Osteocyte (in vitro differentiated cells): ENCODE data around the gene P4HTM. TPM values are rescaled to one million over a fixed set of nuclear protein-coding genes. Genes with fewer than 3 reads are reported as not detected.

Experiments
- DNase-seq: peaks from one replicate; pipeline ENCODE4 v3.0.0; 2021; ENCODE audit warnings: mixed read lengths; ENCODE audit not compliant: unreplicated experiment; ENCODE audit errors: extremely low spot score
- H3K27ac Mint-ChIP-seq: one replicate; pipeline ENCODE4 v1.8.0; 2021; ENCODE audit warnings: mild to moderate bottlenecking, mixed read lengths; ENCODE audit not compliant: unreplicated experiment
- H3K27me3 Mint-ChIP-seq: one replicate; pipeline ENCODE4 v1.8.0; 2021; ENCODE audit warnings: mixed read lengths; ENCODE audit not compliant: unreplicated experiment
- H3K36me3 Mint-ChIP-seq: one replicate; pipeline ENCODE4 v1.8.0; 2021; ENCODE audit warnings: mixed read lengths; ENCODE audit not compliant: unreplicated experiment
- H3K4me1 Mint-ChIP-seq: one replicate; pipeline ENCODE4 v1.8.0; 2021; ENCODE audit warnings: mixed read lengths; ENCODE audit not compliant: unreplicated experiment
- H3K4me3 Mint-ChIP-seq: one replicate; pipeline ENCODE4 v1.8.0; 2021; ENCODE audit warnings: mild to moderate bottlenecking, moderate library complexity, mixed read lengths; ENCODE audit not compliant: unreplicated experiment
- H3K9me3 Mint-ChIP-seq: one replicate; pipeline ENCODE4 v1.8.0; 2021; ENCODE audit warnings: mixed read lengths; ENCODE audit not compliant: unreplicated experiment
- CTCF ChIP-seq: fragments of 200-600 bp; sonication (generic); IDR thresholded peaks from 2 replicates; pipeline ENCODE4 v1.5.0; 2021; ENCODE audit warnings: antibody characterized with exemption, mild to moderate bottlenecking, moderate library complexity
- total RNA-seq: library from RNA; stranded (reverse); gene quantifications from 2 replicates; pipeline ENCODE4 v1.2.1, GENCODE V29; 2021

The P4HTM gene
- total RNA-seq, 1 donor from 2014 or later = 35.6 TPM

- Mint-ChIP-seq H3K4me3 (no peak overlapping the region), H3K4me1 (peaks cover 5% of the 10 kb centered on the region), H3K27me3 (no peaks in the 10 kb centered on the region), H3K27ac (no peak overlapping the region), H3K9me3 (no peaks in the 10 kb centered on the region), H3K36me3 (peaks cover 53% of the 10 kb centered on the region)
- no peak for TF ChIP-seq CTCF
- no peak for DNase-seq
Observed at GRCh38 chr3:48970586-48970985, 19.5 kb upstream of the P4HTM start.

DNA sequence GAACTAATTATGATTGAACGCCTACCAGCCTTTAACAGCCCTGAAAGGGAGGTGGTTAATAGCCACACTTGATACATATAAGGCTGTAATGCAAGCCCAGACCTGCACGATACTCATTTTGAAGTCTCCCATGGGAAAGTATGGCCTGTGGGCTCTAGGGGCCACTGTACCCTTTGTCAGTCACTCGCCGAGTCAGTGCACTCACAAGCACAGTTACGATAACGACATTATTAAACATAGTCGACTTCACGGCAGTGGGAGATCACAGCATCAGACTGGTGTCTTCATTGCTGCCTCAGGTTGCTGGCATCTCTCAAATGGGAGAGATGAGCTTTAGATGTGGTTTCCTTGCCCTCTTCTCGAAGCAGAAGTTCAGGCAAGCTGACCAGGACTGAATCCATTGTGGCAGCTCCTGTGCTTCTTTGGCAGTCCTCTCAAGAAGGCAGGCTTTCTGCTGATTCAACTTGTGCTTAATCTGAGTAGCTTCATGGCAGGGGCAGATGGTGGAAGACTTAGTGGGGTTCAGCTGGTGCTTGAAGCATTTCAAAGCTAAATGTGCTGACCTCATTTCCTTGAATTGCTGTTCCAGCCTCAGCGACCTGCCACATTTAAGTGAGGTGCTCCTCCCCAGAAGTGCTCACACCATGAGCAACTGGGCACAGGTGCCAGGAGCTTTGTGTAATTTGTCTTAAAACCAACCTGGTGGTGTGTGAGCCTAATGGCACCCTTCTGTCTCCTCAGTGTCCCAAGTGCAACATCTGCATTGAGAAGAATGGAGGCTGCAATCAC is 15.8 kb upstream of the P4HTM start:
- no peak for TF ChIP-seq CTCF
- H3K27ac Mint-ChIP-seq = no peak overlapping the region
- DNase-seq = no peak
- no peaks in the 10 kb centered on the region for H3K27me3 Mint-ChIP-seq
- H3K4me3 Mint-ChIP-seq = no peak overlapping the region
- H3K4me1 Mint-ChIP-seq = no peaks in the 10 kb centered on the region
- H3K36me3 Mint-ChIP-seq = peaks cover 52% of the 10 kb centered on the region
- H3K9me3 Mint-ChIP-seq = no peaks in the 10 kb centered on the region

DNA sequence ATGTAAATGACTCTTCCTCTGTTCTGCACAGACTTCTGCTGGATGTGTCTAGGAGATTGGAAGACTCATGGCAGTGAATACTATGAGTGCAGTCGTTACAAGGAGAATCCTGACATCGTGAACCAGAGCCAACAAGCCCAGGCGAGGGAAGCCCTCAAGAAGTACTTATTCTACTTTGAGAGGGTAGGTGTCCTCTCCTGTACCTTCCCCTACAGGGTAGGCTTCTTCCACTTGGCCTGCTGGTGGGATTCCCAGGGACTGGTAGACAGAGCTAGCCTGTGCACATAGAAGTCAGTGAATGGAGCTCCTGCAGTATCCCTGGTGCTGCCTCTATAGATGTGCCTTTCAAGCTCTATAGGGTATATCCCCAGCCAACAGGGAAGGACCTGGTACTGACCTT is 10.6 kb upstream of the P4HTM start:
- no peak for DNase-seq
- Mint-ChIP-seq H3K27ac (no peak overlapping the region), H3K9me3 (no peaks in the 10 kb centered on the region), H3K4me3 (no peak overlapping the region), H3K27me3 (no peaks in the 10 kb centered on the region), H3K4me1 (no peaks in the 10 kb centered on the region), H3K36me3 (peaks cover 51% of the 10 kb centered on the region)
- no peak for TF ChIP-seq CTCF

- H3K36me3 Mint-ChIP-seq = peaks cover 45% of the 10 kb centered on the region
- no peak overlapping the region for H3K4me3 Mint-ChIP-seq
- DNase-seq = no peak
- no peak for TF ChIP-seq CTCF
- H3K27me3 Mint-ChIP-seq = no peaks in the 10 kb centered on the region
- no peak overlapping the region for H3K27ac Mint-ChIP-seq
- H3K4me1 Mint-ChIP-seq = no peaks in the 10 kb centered on the region
- H3K9me3 Mint-ChIP-seq = no peaks in the 10 kb centered on the region
Observed at GRCh38 chr3:48980295-48980694, 9.7 kb upstream of the P4HTM start.

DNA sequence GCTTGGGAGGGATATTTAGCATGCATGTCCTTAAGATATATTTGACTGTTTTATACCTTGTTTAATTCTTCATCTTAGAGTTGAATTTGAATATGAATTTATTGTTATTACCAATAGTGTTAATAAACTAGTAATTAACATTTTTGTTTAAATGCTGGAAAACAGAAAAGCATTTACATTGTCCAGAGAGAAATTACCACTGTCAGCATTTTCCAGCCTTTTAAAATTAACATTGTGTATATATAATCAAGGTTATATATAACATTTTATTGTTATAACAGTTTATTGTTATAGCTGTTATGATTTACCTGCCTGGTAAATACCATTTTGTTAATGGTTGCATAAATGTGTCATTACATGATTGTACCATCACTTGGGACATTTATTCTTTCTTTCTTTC is 8.0 kb upstream of the P4HTM start:
- H3K9me3 Mint-ChIP-seq = no peaks in the 10 kb centered on the region
- H3K27ac Mint-ChIP-seq = no peak overlapping the region
- TF ChIP-seq CTCF = no peak
- H3K4me1 Mint-ChIP-seq = no peaks in the 10 kb centered on the region
- DNase-seq = no peak
- H3K36me3 Mint-ChIP-seq = peaks cover 46% of the 10 kb centered on the region
- H3K4me3 Mint-ChIP-seq = no peak overlapping the region
- H3K27me3 Mint-ChIP-seq = no peaks in the 10 kb centered on the region
